Activated effector memory CD4-positive, alpha-beta T cell treated with Interleukin-2 at 50 U/mL for 16 hours (primary cell): ENCODE data around the gene CHRNA7.
"Not testable (repeated sequence)": the region's sequence is repeated elsewhere in the genome, so short reads cannot be mapped to it uniquely, and the experiment has no call there.

Experiments used
- DNase-seq: peaks from one replicate; pipeline ENCODE4 v3.0.0-alpha.2; 2020

CHRNA7 gene

DNA sequence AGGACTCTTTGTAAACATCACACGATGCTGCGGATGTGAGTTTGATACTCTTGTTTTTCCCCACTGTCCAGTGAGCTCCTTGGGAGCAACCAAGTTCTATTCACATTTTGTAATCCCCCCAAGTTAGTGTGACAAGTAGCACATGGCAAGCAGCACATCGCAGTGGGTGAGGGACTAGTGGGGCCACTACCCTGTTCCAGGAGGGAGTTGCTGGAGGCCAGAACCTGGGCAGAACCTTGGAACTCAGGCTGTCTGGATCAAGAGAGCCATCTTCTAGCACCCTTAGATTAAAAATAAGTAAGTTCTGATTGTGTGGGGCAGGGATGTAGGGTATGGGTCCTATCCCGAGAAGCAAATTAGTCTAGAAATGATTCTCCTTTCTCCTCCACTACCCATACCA lies 91.7 kb downstream of the CHRNA7 start:
- no peak for DNase-seq

DNA sequence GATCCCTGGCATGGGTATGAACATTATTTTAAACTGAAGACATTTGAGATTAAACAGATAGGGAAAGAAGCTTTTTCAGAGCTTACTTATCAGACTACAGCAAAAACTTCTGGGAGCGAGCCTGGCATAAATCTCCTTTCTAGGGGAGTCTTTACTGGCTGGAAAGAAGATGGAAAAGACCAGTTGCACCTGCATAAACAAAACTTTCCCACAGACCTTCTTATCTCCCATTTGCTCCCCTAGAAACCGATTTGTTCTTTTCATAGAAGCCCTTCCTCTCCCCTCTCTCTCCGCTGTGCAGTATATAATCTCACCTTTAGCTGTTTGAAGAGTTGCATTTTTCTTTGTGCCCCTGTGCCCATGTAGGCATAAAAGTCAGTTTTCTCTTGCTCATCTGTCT lies 93.2 kb downstream of the CHRNA7 start:
- no peak for DNase-seq

GRCh38 chr15:32124726-32125125 lies 94.4 kb downstream of the CHRNA7 start:
- no peak for DNase-seq

GRCh38 chr15:32125595-32125994 lies 95.3 kb downstream of the CHRNA7 start:
- no peak for DNase-seq

DNA sequence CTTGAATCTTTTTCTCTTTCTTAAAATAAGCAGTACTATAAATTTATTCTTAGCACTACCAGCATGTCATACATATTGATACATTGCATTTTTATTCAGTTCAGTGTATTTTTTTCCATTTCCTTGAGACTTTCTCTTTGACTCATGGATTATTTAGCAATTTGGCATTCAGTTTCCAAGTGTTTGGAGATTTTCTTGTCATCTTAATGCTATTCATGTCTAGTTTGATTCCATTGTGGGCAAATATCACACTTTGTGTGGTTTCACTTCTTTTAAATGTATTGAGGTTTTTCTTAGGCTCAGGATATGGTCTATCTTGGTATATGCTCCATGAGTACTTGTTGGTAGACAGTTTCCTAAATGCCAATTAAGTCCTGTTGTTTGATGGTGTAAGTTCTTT lies 99.5 kb downstream of the CHRNA7 start:
- no peak for DNase-seq

GRCh38 chr15:32130823-32131222 lies 100.5 kb downstream of the CHRNA7 start:
- DNase-seq, result no peak

DNA sequence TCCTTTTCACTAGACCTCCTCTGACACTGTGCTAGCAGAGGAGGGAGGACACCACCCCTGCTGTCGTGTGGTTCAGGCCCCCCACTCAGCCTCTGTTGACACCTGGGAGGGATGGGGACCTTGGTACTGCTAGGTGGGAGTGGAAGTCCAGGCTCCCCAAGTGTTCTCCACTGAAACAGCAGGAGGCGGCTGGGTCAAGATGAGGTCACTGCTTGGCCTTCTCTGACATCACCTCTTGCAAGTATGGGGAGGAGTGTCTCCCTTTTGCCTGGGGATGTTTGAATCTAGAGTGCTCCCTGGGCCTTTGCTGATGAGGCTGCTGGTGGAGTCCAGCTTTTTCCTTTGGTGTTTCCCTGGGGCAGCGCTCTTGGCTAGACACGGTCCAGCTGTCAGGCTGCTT lies 101.5 kb downstream of the CHRNA7 start:
- DNase-seq, result no peak

DNA sequence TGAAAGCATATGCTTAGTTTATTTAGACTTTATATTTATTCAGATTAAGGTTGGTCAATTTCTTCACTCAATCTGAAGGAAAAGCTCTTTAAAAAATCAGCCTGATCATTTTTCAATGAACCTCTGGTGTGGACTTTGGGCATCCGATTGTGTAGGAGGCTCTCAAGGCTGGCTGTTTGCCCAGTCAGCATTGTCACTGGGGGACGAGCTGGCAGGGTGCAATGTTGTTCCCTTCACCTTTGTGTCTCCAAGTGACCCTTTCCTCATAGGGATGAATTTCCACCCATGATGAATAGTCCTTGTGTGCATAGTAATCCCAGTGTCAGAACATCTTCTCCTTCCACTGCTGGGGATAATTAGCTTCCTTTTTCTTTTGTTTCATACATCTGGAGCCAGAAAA lies 102.5 kb downstream of the CHRNA7 start:
- DNase-seq, result no peak

DNA sequence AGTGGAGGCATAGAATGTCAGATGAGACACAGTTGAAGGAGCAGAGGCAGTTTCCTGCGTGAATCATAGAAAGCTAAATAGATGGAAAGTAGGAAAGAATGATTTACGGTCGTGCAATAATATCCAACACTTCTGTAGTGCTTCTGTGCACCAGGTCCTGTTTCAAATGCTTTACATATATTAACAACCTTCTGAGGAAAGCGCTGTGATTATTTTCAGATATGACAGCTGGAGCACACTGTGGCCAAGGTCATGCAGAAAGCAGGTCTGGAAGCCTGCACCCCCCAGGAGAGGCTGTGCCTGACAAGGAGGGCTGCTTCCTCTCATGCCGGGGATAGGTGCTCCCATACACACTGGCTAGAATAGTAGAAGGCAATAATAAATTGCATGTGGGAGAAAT lies 104.5 kb downstream of the CHRNA7 start:
- DNase-seq, result no peak

DNA sequence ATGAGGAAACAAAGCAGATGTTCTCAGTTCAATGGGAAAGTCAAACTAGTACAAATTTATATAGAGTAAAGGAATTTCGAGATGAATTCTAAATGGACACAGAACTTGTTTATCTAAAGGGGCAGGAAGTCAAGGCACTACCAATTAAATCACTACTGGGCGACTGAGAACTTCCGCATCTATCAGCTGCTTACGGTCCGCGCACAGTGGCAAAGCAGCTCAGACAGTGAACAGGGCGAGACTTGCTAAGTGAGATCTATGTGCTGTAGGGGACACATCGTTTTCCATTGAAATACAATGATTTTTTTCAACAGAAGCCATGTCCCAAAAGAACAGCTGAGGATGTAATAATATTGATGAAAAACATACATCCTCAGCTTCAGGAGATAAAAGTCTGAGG lies 105.0 kb downstream of the CHRNA7 start:
- DNase-seq, result no peak

DNA sequence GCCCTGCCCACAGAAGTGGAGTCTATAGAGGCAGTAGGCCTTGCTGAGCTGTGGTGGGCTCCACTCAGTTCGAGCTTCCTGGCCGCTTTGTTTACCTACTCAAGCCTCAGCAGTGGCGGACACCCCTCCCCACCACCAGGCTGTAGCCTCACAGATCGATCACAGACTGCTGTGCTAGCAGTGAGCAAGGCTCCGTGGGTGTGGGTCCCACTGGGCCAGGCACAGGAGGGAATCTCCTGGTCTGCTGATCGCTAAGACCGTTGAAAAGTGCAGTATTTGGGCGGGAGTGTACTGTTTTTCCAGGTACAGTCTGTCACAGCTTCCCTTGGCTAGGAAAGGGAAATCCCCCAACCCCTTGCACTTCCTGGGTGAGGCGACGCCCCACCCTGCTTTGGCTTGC lies 115.2 kb downstream of the CHRNA7 start:
- DNase-seq, result not testable (repeated sequence)

GRCh38 chr15:32148833-32149555 lies 118.7 kb downstream of the CHRNA7 start:
- no peak for DNase-seq

GRCh38 chr15:32152574-32152973 lies 122.3 kb downstream of the CHRNA7 start:
- no peak for DNase-seq

DNA sequence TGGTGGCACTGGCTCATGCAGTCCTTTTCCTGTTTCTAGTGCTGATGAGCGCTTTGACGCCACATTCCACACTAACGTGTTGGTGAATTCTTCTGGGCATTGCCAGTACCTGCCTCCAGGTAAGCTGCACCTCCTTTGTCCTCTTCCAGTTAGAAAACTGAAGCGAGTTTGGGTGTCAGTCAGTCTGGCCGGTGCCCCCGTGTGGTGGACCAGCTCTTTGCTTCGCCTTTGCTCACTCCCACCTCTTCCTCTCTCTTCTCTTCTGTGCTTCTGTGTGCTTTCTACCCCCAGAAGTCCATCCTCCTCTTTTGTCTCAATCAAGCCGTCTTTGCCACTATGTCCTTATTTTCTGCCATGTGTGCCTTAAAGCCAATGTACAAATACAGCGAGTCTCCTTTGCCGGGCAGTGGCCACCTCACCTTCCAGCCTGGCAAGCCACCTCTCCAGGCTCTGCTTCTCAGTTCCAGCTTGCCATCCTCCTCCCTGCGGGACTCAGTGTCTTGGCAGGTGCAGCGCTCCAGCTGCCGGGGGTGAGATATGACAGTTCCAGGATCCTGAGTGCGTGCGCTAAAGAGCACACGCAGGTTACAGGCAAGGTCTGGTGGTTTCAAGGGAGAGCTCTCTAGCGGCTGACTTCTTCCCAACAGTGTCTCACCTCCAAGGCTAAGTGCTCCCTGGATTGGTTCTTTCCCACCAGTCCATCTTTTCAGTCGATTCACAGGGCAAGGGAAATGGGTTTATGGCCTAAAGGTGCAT lies 123.7 kb downstream of the CHRNA7 start:
- DNase-seq, result not testable (repeated sequence)

DNA sequence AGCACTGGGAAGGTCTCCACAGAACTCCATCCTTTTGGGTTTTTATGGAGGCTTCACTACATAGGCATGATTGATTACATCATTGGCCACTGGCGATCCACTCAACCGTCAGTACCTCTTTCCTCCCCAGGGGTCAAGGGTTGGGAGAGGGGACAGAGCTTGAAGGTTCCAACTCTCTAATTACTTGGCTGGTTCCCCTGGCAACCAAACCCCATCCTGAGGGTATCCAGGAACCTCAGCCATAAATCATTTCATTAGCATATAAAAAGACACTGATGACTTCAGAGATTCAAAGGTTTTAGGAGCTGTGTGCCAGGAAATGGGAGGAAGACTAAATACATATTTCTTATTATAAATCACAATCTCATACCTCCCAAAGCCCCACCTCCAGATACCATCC lies 131.8 kb downstream of the CHRNA7 start:
- DNase-seq, result not testable (repeated sequence)

GRCh38 chr15:32164065-32164464 lies 133.8 kb downstream of the CHRNA7 start:
- not testable (repeated sequence) for DNase-seq

- DNase-seq, result not testable (repeated sequence)
Observed at GRCh38 chr15:32164747-32165146, 134.4 kb downstream of the CHRNA7 start.

- not testable (repeated sequence) for DNase-seq
Observed at GRCh38 chr15:32165775-32166174, 135.5 kb downstream of the CHRNA7 start.

DNA sequence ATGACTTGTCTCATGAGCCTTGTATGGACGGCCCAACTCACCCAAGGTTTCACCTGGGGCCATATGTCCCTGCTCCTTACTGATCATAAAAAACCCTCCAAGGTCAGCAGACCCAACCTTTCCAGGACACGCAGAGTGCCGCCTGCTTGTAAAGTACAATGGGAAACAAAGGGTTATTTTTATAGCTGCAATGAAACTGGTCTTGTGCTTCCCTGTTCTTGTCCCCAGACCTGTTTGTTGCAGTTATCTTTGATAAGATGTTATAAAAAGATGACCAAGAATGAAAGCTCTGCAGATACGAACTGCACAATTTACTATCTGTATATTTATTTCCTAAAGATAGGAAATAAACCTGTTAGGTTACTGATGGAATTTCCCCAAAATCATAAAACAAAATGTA lies 136.0 kb downstream of the CHRNA7 start:
- DNase-seq, result not testable (repeated sequence)

GRCh38 chr15:32167913-32168312 lies 137.6 kb downstream of the CHRNA7 start:
- not testable (repeated sequence) for DNase-seq

DNA sequence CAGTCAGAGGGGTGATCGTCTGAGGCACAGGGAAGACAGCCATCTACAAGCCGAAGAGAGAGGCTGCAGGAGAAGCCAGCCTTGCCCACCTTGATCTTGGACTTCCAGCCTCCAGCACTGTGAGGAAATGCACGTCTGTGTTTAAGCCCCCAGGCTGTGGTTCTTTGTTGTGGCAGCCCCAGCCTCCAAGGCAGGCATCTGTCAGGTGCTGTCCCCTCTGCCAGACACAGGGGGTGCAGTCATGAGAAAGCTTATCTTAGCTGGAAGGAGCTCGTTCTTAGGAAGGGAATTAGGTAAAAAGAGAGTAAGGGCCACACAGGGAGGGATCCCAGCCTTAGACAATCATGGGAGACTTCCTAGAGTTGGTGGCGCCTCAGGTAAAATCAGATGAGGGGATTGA lies 150.3 kb downstream of the CHRNA7 start:
- not testable (repeated sequence) for DNase-seq

GRCh38 chr15:32193780-32194179 lies 163.5 kb downstream of the CHRNA7 start:
- not testable (repeated sequence) for DNase-seq

GRCh38 chr15:32196206-32196605 lies 165.9 kb downstream of the CHRNA7 start:
- DNase-seq, result not testable (repeated sequence)

GRCh38 chr15:32198938-32199337 lies 168.6 kb downstream of the CHRNA7 start:
- not testable (repeated sequence) for DNase-seq
